UCSD-AML1 (cell line): ENCODE data around the gene RPN2.

Source experiments
- DNase-seq: peaks from one replicate; lab custom pipeline; 2025; ENCODE audit not compliant: unreplicated experiment; lab: John Stamatoyannopoulos, UW

RPN2 gene

GRCh38 chr20:37290158-37290810, 111.2 kb downstream of the RPN2 start:
- no peak for DNase-seq
